HL-60 (cell line): ENCODE data around the gene GAREM1.

Experiments used
- DNase-seq, 2 experiments: peaks; one replicate each; pipeline ENCODE4 v3.0.0-alpha.2; 2010 to 2020; ENCODE audit warnings: low read depth in 1 of 2, low spot score in 1 of 2
- H3K27ac ChIP-seq: fragments of 250-450 bp; sonication (Bioruptor Pico); replicated peaks from 2 replicates; pipeline ENCODE4 v1.5.1; 2020; ENCODE audit warnings: mild to moderate bottlenecking, moderate library complexity
- H3K27me3 ChIP-seq: fragments of 250-450 bp; sonication (Bioruptor Pico); 2 replicates; pipeline ENCODE4 v1.5.1; 2021; ENCODE audit warnings: mild to moderate bottlenecking, moderate library complexity; ENCODE audit not compliant: insufficient read depth, poor library complexity, severe bottlenecking
- H3K4me3 ChIP-seq: replicated peaks from 2 replicates; pipeline ENCODE4 v1.5.1; 2011; ENCODE audit warnings: mild to moderate bottlenecking, control low read depth, low read length; ENCODE audit not compliant: insufficient read depth
- GABPA ChIP-seq: IDR thresholded peaks from 2 replicates; pipeline ENCODE4 v1.6.1; 2012; ENCODE audit warnings: low read depth
- POLR2AphosphoS5 ChIP-seq: IDR thresholded peaks from 2 replicates; pipeline ENCODE4 v1.6.1; 2012; ENCODE audit warnings: low read depth
- SPI1 ChIP-seq: IDR thresholded peaks from 2 replicates; pipeline ENCODE4 v1.6.1; 2012; ENCODE audit warnings: low read depth, mild to moderate bottlenecking, borderline replicate concordance
- TF ChIP-seq, protein P1 (sequence below): IDR thresholded peaks from 2 replicates; pipeline ENCODE4 v1.6.1; 2012; ENCODE audit warnings: low read depth; ENCODE audit not compliant: insufficient replicate concordance
- TF ChIP-seq, protein P2 (sequence below): IDR thresholded peaks from one replicate; pipeline ENCODE4 v1.5.1; 2011; ENCODE audit warnings: low read length, control low read depth, inconsistent platforms; ENCODE audit not compliant: insufficient read depth

Gene GAREM1

DNA sequence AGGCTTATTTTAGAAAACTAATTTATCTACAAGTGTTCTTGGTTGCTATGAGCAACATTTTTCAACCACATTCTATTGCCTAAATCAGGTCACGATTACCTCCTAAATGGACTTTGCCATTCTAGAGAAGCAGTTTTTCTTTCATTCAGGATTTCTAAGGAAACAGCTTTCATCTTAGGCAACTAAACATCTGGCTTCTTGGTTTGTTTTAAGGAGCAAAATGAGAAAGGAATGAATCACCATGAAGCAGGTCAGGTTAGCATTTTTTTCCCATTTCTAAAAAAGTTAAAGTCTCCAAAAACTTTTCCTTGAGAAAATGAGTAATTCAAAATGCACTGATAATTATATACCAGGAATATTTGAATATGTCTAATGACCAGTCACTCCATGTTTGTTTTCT lies 114.8 kb downstream of the GAREM1 start:
- TF ChIP-seq, protein P1, sequence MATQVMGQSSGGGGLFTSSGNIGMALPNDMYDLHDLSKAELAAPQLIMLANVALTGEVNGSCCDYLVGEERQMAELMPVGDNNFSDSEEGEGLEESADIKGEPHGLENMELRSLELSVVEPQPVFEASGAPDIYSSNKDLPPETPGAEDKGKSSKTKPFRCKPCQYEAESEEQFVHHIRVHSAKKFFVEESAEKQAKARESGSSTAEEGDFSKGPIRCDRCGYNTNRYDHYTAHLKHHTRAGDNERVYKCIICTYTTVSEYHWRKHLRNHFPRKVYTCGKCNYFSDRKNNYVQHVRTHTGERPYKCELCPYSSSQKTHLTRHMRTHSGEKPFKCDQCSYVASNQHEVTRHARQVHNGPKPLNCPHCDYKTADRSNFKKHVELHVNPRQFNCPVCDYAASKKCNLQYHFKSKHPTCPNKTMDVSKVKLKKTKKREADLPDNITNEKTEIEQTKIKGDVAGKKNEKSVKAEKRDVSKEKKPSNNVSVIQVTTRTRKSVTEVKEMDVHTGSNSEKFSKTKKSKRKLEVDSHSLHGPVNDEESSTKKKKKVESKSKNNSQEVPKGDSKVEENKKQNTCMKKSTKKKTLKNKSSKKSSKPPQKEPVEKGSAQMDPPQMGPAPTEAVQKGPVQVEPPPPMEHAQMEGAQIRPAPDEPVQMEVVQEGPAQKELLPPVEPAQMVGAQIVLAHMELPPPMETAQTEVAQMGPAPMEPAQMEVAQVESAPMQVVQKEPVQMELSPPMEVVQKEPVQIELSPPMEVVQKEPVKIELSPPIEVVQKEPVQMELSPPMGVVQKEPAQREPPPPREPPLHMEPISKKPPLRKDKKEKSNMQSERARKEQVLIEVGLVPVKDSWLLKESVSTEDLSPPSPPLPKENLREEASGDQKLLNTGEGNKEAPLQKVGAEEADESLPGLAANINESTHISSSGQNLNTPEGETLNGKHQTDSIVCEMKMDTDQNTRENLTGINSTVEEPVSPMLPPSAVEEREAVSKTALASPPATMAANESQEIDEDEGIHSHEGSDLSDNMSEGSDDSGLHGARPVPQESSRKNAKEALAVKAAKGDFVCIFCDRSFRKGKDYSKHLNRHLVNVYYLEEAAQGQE, result no peak
- TF ChIP-seq POLR2AphosphoS5 (no peak), SPI1 (no peak), GABPA (no peak)
- TF ChIP-seq, protein P2, sequence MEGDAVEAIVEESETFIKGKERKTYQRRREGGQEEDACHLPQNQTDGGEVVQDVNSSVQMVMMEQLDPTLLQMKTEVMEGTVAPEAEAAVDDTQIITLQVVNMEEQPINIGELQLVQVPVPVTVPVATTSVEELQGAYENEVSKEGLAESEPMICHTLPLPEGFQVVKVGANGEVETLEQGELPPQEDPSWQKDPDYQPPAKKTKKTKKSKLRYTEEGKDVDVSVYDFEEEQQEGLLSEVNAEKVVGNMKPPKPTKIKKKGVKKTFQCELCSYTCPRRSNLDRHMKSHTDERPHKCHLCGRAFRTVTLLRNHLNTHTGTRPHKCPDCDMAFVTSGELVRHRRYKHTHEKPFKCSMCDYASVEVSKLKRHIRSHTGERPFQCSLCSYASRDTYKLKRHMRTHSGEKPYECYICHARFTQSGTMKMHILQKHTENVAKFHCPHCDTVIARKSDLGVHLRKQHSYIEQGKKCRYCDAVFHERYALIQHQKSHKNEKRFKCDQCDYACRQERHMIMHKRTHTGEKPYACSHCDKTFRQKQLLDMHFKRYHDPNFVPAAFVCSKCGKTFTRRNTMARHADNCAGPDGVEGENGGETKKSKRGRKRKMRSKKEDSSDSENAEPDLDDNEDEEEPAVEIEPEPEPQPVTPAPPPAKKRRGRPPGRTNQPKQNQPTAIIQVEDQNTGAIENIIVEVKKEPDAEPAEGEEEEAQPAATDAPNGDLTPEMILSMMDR, result no peak
- Histone ChIP-seq H3K4me3 (no peak overlapping the region), H3K27me3 (no peaks in the 10 kb centered on the region), H3K27ac (no peak overlapping the region)
- DNase-seq, result no peak

GRCh38 chr18:32354518-32354917 lies 116.2 kb downstream of the GAREM1 start:
- no peaks in the 10 kb centered on the region for H3K27me3 ChIP-seq
- TF ChIP-seq GABPA (no peak), SPI1 (no peak), POLR2AphosphoS5 (no peak)
- TF ChIP-seq, protein P2, result no peak
- TF ChIP-seq, protein P1, result no peak
- no peak overlapping the region for H3K27ac ChIP-seq
- no peak for DNase-seq
- no peak overlapping the region for H3K4me3 ChIP-seq

DNA sequence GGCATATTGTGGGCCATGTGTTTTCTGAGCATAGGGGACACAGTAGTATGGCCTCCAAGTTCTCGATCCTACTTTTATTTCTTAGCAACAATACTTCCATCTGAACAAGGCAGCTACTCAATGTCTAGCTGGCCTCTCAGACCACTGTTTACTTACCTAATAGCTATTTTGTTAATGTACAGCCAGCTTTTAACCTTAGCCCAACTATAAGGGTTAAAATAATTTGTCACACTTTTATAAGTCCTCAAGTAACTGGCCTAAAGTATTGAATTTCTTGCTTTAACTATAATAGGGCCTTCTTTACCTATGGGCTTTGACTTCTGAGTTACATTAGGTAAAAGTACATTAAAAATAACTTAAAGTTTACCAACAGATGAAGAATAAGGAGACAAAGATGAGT lies 117.4 kb downstream of the GAREM1 start:
- no peak for DNase-seq
- no peaks in the 10 kb centered on the region for H3K27me3 ChIP-seq
- TF ChIP-seq SPI1 (no peak), POLR2AphosphoS5 (no peak), GABPA (no peak)
- TF ChIP-seq, protein P1, result no peak
- TF ChIP-seq, protein P2, result no peak
- H3K4me3 ChIP-seq, result no peak overlapping the region
- no peak overlapping the region for H3K27ac ChIP-seq
